ENCODE measurements around the gene ITPR2. TPM values are rescaled to one million over a fixed set of nuclear protein-coding genes. Genes with fewer than 3 reads are reported as not detected.

ITPR2 gene
- total and polyA plus RNA-seq, 2 of the 8 experiments (the other 6 are each of a cell fraction or from before 2014, with no cell fraction given) = 4.1 to 48.3 TPM

- Histone ChIP-seq H3K4me1 (replicated peaks in 1 of 4; ENCODE audit: control insufficient read depth in 3 of 4, insufficient read depth in 4 of 4, low read length in 3 of 4) (no peaks in the 10 kb centered on the region), H2AK5ac (ENCODE audit: low read depth, low read length) (no peak overlapping the region), H2BK12ac (ENCODE audit: low read depth, low read length) (no peak overlapping the region), H3K4me3 (ENCODE audit: extremely low read depth in 1 of 4, insufficient read depth in 2 of 4, low read depth in 3 of 4, low read length in 4 of 4) (no peak overlapping the region), H3K27ac (ENCODE audit: low read depth, low read length) (no peak overlapping the region), H3K79me1 (ENCODE audit: low read depth, low read length) (no peaks in the 10 kb centered on the region), H3K27me3 (replicated peaks in 1 of 4; ENCODE audit: control insufficient read depth in 3 of 4, extremely low read depth in 1 of 4, insufficient read depth in 3 of 4, low read length in 3 of 4) (no peaks in the 10 kb centered on the region), H3K9ac (replicated peaks in 1 of 4; ENCODE audit: extremely low read depth in 1 of 4, low read depth in 3 of 4, low read length in 3 of 4) (no peak overlapping the region), H3K4me2 (ENCODE audit: insufficient read depth in 1 of 2, low read depth in 2 of 2, low read length in 2 of 2) (no peak overlapping the region), H3K9me3 (ENCODE audit: insufficient read depth in 2 of 2, low read depth in 1 of 2, low read length in 1 of 2) (no peaks in the 10 kb centered on the region), H4K20me1 (replicated peaks in 1 of 2; ENCODE audit: control insufficient read depth in 1 of 2, insufficient read depth in 2 of 2, low read length in 2 of 2) (no peaks in the 10 kb centered on the region), H4K5ac (ENCODE audit: insufficient read length, low read depth, low read length) (no peak overlapping the region), H3K56ac (replicated peaks; ENCODE audit: insufficient read length, low read depth, low read length) (no peak overlapping the region), H3K36me3 (ENCODE audit: control insufficient read depth in 2 of 4, insufficient read depth in 4 of 4, low read length in 3 of 4) (peaks cover 2 to 21% (median 10%) of the 10 kb centered on the region in 4 experiments; a peak in 6 of 8 replicates), H3K23me2 (ENCODE audit: low read depth, low read length) (no peaks in the 10 kb centered on the region; the same call in 1 of the 2 replicates), H4K91ac (replicated peaks; ENCODE audit: insufficient read length, low read length) (no peak overlapping the region), H3K14ac (ENCODE audit: insufficient read length) (no peak overlapping the region), H3K79me2 (ENCODE audit: control insufficient read depth in 1 of 2, insufficient read depth in 2 of 2, low read length in 2 of 2) (no peaks in the 10 kb centered on the region), H3K18ac (ENCODE audit: extremely low read depth, low read length) (no peak overlapping the region), H3K23ac (ENCODE audit: insufficient read length) (no peak overlapping the region), H3K4ac (replicated peaks; ENCODE audit: insufficient read length, low read depth, low read length) (no peak overlapping the region), H2AFZ (ENCODE audit: low read length) (no peak overlapping the region), H2BK5ac (ENCODE audit: low read depth, low read length) (no peak overlapping the region), H4K8ac (ENCODE audit: extremely low read depth, insufficient read depth, low read length) (no peak overlapping the region), H2BK15ac (ENCODE audit: low read length) (no peak overlapping the region), H2BK20ac (ENCODE audit: low read length) (no peak overlapping the region), H2BK120ac (replicated peaks; ENCODE audit: low read depth, low read length) (no peak overlapping the region)
- CTCF ChIA-PET (ENCODE audit: partially characterized antibody) = interaction anchor here (0.8 to 0.9 kb wide), 2 partner anchors 25 to 92 kb away, joined by 3 read pairs; no protein-coding TSS in a partner anchor
- WGBS, 2 experiments (ENCODE audit: extremely low coverage in 1 of 2, insufficient coverage in 1 of 2, insufficient read length in 1 of 2, insufficient replicate concordance in 2 of 2, low coverage in 1 of 2, low lambda C conversion rate in 2 of 2, missing lambda C conversion rate in 1 of 2) = 73% methylated on average over 1 of the region's 1 CpG; no CpG with 5 or more reads in 1 of the 2 experiments
- POLR2A ChIA-PET (ENCODE audit: partially characterized antibody) = no interaction called here
- DNase-seq (ENCODE audit: low read depth in 1 of 2, low spot score in 2 of 2) (no peak), FAIRE-seq (no peak)
- TF ChIP-seq HDAC2 (IDR thresholded peaks at IDR 0.05; ENCODE audit: borderline replicate concordance in 1 of 2, low read depth in 2 of 2, low read length in 2 of 2) (no peak), BCL11A (IDR thresholded peaks at IDR 0.05; ENCODE audit: low read depth in 2 of 2, low read length in 2 of 2) (no peak), POLR2AphosphoS5 (IDR thresholded peaks at IDR 0.05; ENCODE audit: low read depth, low read length) (no peak), MAX (IDR thresholded peaks at IDR 0.05) (no peak)
Observed at GRCh38 chr12:26617513-26617912, 215.5 kb downstream of the ITPR2 start.
